Measurements from ENCODE around the gene CELSR2. TPM values are rescaled to one million over a fixed set of nuclear protein-coding genes. Genes with fewer than 3 reads are reported as not detected.

The CELSR2 gene
- total RNA-seq, 1 donor from 2014 or later, result 1.1 TPM

DNA sequence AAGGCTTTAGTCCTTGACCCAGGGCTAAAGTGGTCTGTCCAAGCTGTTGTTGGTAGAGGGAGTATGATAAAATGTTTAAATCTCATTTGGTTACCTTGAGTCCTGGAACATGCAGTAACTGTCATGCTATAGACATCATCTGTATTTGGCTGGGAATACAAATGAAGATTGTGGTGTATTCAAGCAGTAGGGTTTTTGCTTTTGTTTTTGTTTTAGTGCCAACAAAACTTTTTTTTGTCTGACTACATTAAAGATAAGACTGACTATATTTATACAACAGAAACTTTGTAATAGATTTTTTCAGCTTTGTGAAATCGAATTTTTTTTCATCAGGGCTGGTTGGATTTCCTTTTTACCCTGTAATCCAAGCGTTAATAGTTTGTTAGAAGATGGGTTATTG lies 43.0 kb upstream of the CELSR2 start:
- Mint-ChIP-seq H3K36me3 (ENCODE audit: low read depth) (no peaks in the 10 kb centered on the region), H3K4me1 (no peaks in the 10 kb centered on the region), H3K4me3 (no peak overlapping the region), H3K27me3 (peaks cover 2% of the 10 kb centered on the region), H3K9me3 (no peaks in the 10 kb centered on the region), H3K27ac (no peak overlapping the region)
- ATAC-seq (ENCODE audit: low read depth) (no peak), DNase-seq (no peak)
- CTCF ChIA-PET, result no interaction called here
- intact Hi-C loops (cut with micrococcal nuclease), result no loop called here
- TF ChIP-seq CTCF (IDR thresholded peaks at IDR 0.05), result no peak
- POLR2A ChIA-PET, result no interaction called here

DNA sequence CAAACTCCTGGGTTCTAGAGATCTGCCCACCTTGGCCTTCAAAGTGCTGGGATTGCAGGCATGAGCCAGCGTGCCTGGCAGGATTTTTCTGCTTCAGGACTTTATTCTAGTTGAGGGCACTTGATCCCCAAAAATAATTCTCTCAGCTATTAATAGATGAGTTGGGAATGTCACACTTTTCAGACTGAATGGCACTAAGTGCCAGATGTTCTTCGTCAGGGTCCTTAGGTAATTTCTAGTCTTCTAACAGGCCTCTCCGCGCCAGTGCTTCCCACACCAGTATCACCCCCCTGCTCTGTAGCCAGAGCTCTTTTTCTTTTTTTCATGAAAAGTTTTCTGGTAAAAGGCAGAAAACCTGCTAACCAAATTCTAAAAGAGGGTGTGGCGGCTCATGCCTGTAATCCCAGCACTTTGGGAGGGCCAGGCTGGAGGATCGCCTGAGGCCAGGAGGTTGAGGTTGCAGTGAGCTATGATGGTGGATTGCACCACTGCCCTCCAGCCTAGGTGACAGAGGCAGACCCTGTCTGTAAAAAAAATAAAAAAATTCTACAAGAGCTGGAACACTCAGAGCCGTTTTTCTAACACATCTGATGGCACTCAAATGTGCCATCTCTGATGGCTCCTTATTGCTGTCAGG lies 41.8 kb upstream of the CELSR2 start:
- Mint-ChIP-seq H3K36me3 (ENCODE audit: low read depth) (no peaks in the 10 kb centered on the region), H3K4me1 (no peaks in the 10 kb centered on the region), H3K9me3 (no peaks in the 10 kb centered on the region), H3K27ac (no peak overlapping the region), H3K4me3 (no peak overlapping the region), H3K27me3 (peaks cover 2% of the 10 kb centered on the region)
- no peak for TF ChIP-seq CTCF (IDR thresholded peaks at IDR 0.05)
- ATAC-seq (ENCODE audit: low read depth) (no peak), DNase-seq (no peak)
- CTCF ChIA-PET, result no interaction called here
- intact Hi-C loops (cut with micrococcal nuclease), result no loop called here
- POLR2A ChIA-PET, result interaction anchor here (0.6 kb wide), 1 partner anchor 106 kb away, joined by 3 read pairs; no protein-coding TSS in a partner anchor

- POLR2A ChIA-PET, result interaction anchor here (0.6 kb wide), 1 partner anchor 105 kb away, joined by 3 read pairs; no protein-coding TSS in a partner anchor
- Mint-ChIP-seq H3K27ac (no peak overlapping the region), H3K27me3 (peaks cover 2% of the 10 kb centered on the region), H3K9me3 (no peaks in the 10 kb centered on the region), H3K36me3 (ENCODE audit: low read depth) (no peaks in the 10 kb centered on the region), H3K4me1 (peaks cover 2% of the 10 kb centered on the region), H3K4me3 (no peak overlapping the region)
- ATAC-seq (ENCODE audit: low read depth) (no peak), DNase-seq (no peak)
- TF ChIP-seq CTCF (IDR thresholded peaks at IDR 0.05), result no peak
- CTCF ChIA-PET, result no interaction called here
- intact Hi-C loops (cut with micrococcal nuclease), result no loop called here
These were observed 40.9 kb upstream of the CELSR2 start for GRCh38 chr1:109208394-109208793.

- intact Hi-C loops (cut with micrococcal nuclease), result no loop called here
- ATAC-seq (ENCODE audit: low read depth) (no peak), DNase-seq (no peak)
- H3K4me1 Mint-ChIP-seq, result peaks cover 2% of the 10 kb centered on the region
- H3K4me3 Mint-ChIP-seq, result no peak overlapping the region
- ChIA-PET POLR2A (no interaction called here), CTCF (no interaction called here)
- no peaks in the 10 kb centered on the region for H3K9me3 Mint-ChIP-seq
- no peak for TF ChIP-seq CTCF (IDR thresholded peaks at IDR 0.05)
- H3K36me3 Mint-ChIP-seq (ENCODE audit: low read depth), result peaks cover 3% of the 10 kb centered on the region
- H3K27me3 Mint-ChIP-seq, result peaks cover 2% of the 10 kb centered on the region
- H3K27ac Mint-ChIP-seq, result no peak overlapping the region
These were observed 40.4 kb upstream of the CELSR2 start for GRCh38 chr1:109208836-109209463.

DNA sequence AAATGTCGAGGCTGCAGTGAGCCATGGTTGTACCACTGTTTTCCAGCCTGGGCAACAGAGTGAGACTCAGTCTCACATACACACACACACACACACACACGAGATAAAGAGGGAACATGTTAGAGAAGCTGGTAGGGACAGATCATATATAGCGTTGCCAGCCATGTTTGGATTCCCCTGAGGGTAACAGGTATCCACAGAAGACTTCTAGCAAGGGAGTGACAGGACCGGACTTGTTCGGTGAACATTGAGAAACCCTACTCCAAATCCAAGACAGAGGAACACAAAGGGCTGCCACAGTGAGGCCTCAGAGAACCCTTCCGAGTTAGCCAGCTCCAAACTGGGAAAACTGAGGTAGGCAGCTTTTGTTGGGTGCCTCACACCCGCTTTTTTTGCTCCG lies 39.3 kb upstream of the CELSR2 start:
- DNase-seq, result no peak
- no peak for TF ChIP-seq CTCF (IDR thresholded peaks at IDR 0.05)
- peaks cover 2% of the 10 kb centered on the region for H3K27me3 Mint-ChIP-seq
- ChIA-PET POLR2A (no interaction called here), CTCF (interaction anchor here (0.6 kb wide), 1 partner anchor 15 kb away, joined by 3 read pairs; no protein-coding TSS in a partner anchor)
- H3K9me3 Mint-ChIP-seq, result no peaks in the 10 kb centered on the region
- H3K27ac Mint-ChIP-seq, result no peak overlapping the region
- intact Hi-C loops (cut with micrococcal nuclease), result loop anchor here (5.0 kb wide), 1 partner anchor 98 kb away; the partner anchor contains the start of gene ELAPOR1
- ATAC-seq (ENCODE audit: low read depth), result no peak
- peaks cover 14% of the 10 kb centered on the region for H3K36me3 Mint-ChIP-seq (ENCODE audit: low read depth)
- peaks cover 12% of the 10 kb centered on the region for H3K4me1 Mint-ChIP-seq
- no peak overlapping the region for H3K4me3 Mint-ChIP-seq

Measured in activated B cell treated with CpG ODN at 0.5 μM for 24 hours (primary cell).